SW480 (cell line): ENCODE measurements around the gene BIRC7.

Source experiments
- DNase-seq: peaks from one replicate; pipeline ENCODE4 v3.0.0-alpha.2; 2016; ENCODE audit warnings: low spot score

Gene BIRC7

DNA sequence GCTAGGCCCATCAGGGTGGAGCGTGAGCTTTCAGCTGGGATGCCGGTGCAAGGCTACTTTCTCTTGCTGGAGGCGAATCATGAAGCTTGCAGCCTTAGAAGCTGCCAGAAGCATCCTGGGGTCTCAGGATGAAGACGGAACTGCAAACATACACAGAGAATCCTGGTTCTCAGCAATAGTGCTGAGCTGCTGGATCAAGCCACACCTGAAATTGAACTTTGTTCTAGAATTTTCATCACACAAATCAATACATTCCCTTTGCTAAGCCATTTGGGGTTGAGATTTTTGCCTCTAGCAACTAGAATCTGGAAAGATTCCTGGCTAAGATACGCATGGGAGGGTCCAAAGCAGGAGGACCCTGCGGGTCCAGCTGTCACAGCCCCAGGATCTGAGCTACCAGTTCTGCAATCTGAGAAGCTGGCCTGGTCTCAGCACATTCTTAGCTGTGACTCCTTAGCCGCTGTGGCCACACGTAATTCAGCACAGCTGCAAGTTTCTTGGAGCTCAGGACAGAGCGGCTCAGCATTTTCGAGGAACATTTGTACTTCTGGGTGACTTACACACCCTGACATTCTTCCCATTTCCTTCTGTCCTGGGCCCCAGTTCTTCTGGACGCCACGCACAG, 30.3 kb downstream of the BIRC7 start:
- DNase-seq = no peak

GRCh38 chr20:63267691-63268090, 32.0 kb downstream of the BIRC7 start:
- DNase-seq = peak; percentile 74

GRCh38 chr20:63268256-63268655, 32.6 kb downstream of the BIRC7 start:
- no peak for DNase-seq

DNA sequence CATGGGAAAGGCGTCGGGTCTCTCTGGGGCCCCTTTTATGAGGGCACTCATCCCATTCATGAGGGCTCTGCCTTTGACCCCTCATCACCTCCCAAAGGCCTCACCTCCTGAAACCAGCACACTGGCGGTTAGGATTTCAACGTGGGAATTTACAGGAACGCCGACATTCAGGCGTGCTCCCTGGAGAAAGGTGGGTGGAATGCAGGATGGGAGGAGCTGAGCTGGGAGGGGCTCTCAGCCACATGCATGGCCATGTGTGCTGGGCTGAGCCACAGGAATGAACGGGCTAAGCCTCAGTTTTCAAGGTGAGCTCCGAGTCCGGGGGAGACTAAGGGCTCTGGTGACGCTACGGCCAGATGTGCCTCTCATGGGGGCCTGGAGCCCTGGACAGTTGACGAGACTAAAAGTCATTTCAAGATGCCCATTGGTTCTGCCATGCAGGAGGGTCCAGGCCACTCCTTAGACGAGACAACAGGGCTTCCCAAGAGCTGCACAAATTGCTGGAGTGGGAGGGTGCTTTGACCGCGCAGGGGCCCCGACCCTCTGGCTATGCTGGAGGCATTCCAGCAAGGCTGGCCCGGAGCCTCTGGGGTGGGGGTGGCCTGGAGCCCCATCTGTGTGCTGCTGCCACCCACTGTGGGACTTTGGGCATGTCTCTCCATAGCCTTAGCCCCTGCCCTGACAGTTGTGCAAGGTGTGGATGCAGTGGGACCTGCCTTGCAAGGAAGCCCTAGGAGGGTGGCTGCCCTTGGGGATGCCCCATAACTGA, 33.1 kb downstream of the BIRC7 start:
- DNase-seq = peak; percentile 95

GRCh38 chr20:63269724-63270123, 34.0 kb downstream of the BIRC7 start:
- DNase-seq = no peak

DNA sequence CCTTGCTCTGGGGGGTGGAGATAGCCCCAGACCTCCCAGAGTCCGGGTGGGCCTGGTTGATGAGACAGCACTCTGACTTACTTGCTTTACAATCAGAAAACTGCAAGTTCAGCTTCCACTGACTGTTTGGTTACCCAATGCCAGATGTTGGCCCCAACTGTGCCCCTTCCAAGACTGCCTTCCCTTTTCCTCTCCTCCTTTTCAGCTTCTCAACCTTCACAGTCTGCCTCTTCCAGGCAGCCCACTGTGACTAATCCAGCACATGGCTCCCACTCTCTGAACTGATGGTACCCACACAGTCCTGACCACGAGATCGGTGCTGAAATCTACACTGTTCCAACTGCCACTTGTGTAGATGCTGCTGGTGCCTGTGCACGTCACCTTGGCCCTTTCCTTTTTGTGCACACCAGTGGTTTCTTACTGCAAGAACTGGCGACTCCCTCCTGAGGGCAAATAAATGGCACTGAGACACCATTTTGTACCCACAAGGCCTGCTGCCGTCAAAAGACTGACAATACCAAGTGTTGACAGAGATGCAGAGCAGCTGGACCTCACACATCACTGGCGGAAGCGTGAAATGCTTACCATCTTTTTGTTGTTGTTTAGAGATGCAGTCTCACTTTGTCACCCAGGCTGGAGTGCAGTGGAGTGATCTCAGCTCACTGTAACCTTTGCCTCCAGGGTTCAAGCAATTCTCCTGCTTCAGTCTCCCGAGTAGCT, 35.1 kb downstream of the BIRC7 start:
- DNase-seq = no peak

DNA sequence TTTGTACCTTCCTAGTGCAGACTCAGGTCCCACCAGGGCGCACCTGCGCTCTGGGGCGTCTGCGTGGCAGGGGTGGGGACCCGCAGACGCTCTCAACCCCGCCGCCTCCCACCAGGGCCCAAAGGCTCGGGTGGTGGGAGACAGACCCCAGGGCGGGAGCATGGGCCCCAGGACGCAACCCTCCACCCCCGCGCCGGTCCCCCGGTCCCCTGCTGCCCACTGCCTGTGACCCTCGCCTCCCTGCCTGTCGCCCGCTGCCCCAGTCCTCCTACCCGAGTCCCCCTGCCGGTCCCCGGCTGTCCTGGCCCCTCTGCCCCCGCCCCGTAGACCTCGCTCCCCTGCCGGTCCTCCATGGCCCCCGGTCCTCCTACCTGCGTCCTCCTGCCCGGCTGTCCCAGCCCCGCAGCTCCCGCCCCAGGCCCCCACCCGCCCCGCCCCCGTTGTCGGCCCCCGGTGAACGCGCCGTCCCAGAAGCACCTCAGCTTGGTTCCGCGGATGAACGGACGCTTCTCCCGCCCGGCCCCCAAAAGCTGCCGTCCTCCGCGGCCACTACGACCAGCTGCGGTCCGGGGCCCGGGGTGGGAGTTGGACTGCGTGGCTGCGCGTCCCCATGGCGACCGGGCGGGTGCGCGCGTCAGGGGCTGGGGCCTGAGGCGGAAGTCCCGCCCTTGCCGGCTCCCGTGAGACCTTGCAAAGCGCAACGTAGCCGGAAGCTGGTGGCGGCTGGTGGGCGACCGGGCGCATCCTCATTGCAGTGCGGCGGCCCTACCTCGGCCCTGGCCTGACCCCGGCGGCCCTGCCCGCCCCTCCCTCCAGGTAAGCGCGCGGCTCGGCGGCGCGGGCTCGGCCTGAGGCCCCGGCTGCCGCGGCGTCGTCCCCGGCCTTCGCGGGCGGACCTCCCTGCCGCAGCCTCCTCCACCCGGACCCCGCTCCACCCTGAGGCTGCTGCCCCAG, 36.7 kb downstream of the BIRC7 start, which contains the start of gene ARFGAP1:
ARFGAP1 (plus strand) TSS at position 709 of the 954 bp plus-strand sequence. CDS start 2,768 bp downstream, outside the sequence.
- DNase-seq = peak; percentile 92

DNA sequence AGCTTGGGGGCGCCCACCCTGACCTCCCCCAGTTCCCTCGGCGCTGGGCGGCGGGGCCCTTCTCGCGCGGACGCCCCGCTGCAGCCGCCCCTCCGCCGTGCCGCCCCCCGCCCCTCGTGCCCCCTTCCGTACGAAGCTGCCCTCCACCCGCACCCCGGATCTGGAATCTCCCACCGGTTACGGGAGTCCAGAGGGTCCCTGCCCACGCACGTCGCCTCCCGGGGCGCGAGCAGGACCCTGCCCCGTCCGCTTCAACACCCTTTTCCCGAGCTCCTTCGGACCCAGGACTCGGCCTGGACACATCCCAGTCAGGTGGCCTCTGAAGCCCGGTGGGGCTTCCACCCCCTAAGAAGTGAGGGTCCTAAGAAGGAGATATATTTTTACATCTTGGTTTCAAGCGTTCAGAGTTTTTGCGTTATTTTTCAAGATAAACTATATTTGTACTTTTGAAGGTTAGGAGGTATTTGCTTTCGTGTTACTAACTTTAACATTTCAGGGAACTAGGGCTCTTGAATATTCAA, 37.4 kb downstream of the BIRC7 start:
- no peak for DNase-seq

DNA sequence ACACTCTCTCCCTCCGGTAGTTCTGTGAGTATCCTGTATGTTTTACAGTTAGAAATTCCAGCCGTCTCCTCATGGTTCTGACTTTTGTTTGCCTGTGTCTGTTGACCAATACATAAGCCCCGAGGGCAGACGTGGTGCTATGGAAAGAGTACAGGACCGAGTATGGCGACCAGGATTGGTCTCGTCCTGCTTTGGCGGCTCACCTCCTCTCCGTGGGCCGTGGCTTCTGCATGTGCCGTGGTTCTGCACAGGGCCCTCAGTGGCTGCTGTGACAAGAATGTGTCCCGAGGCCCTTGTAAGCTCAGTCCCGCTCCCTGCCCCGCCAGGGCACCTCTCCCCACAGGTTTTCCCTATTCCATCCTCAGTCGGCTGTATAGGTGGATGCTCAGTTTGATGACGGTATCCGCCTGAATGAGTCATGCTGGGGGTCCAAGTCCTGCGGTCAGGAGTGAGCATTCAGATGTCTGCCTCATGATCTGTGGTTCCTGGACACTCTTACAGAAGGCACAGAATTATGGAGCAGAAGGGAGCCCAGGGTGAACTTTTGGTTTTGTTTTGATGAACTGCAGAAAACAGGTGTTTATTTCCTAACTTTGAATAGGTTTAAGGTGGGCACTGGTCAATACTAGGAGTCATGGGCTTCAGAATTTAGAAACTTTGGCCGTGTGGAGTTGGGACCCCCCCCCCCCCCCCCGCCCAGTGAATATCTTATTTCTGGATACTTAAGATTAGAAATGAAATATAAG, 38.1 kb downstream of the BIRC7 start:
- DNase-seq = peak; percentile 85

DNA sequence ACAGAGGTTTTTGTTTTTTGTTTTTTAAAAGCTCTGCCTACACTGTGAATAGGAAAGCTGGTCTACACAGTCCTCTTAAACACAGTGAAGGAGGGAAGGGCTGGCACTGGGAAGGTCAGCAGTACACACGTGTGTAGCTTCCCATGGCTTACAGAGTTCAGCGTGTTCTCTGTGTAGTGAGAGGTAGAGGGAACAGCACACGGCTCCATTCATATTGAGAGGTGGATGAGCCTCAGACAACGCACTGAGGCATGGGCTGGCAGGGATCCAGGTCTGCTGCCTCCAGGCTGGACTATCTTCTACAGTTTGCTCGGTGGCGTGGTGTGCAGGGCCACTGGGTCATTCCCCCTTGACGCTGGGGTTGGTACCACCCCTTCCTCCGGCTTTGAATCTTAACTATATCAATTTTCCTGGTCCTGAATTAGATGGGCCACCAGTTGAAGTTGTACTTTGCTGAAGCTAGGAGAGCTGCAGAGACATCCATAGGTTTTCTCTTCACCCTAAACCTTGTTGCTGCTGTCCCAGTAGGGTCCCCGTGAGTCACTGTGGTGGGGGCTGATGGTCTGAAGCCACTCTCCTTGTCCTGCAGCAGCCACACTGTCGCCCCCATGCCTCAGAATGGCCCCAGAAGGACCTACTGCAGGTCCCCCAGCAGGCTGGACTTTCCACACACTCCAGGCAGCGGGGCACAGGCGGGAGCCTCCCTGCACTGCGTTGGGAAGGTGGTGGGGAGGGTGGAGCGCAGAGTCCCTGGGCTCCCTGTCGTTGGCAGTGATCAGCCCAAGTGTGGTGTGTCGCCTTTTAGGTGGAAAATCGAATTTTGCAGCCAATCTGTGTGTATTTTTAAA, 38.9 kb downstream of the BIRC7 start:
- DNase-seq = no peak

DNA sequence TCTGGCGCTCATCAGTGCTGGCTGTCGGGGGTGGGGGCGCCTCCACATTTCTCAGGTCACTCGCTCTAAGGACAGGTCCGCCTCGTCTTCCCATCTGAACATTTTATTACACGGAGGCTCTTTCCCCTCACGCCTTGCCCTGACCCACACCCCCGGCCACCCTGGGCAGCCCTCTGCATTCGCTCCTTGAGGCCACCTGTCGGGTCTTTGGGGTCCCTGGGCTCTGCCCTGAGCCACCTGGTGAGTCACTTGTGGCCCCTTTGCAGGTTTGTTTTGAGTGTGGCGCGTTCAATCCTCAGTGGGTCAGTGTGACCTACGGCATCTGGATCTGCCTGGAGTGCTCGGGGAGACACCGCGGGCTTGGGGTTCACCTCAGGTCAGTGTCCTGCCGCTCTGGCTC, 40.1 kb downstream of the BIRC7 start:
- no peak for DNase-seq

DNA sequence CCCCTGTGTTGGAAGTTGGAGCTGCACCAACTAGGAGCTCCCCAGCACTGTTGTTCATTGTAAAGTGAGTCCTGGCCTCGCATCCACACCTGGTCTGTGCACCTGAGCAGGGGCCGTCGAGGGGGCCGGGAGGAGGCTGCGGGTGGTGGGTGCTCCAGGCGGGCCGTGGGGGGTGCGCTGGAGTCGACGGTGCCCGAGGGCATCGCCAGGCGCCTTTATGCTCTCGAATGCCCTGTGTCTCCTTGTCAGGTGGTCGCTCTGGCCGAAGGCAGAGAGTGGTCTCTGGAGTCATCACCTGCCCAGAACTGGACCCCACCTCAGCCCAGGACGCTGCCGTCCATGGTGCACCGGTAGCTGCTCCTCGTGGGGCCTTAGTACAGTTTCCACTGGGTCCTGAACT, 41.3 kb downstream of the BIRC7 start:
- DNase-seq = no peak

- no peak for DNase-seq
Measured at GRCh38 chr20:63277466-63278272, 42.0 kb downstream of the BIRC7 start.

GRCh38 chr20:63278661-63279060, 43.0 kb downstream of the BIRC7 start:
- DNase-seq = no peak

DNA sequence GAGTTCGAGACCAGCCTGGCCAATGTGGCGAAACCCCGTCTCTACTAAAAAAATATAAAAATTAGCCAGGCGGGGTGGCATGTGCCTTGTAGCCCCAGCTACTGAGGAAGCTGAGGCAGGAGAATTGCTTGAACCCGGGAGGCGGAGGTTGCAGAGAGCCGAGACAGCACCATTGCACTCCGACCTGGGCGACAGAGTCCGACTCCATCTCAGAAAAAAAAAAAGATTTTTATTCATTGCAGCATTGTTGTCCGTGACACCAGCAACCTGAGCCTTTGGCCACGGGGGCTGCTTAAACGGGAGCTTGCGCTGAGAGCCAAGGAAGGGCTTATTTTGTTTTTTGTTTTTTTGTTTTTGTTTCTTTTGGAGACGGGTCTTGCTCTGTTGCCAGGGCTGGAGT, 44.2 kb downstream of the BIRC7 start:
- no peak for DNase-seq

- DNase-seq = no peak
Measured at GRCh38 chr20:63280371-63280770, 44.7 kb downstream of the BIRC7 start.

- no peak for DNase-seq
Measured at GRCh38 chr20:63280929-63281545, 45.3 kb downstream of the BIRC7 start.
